ENCODE measurements around the gene MAST4.

The MAST4 gene

GRCh38 chr5:66769839-66770617 lies 173.8 kb downstream of the MAST4 start:
- FAIRE-seq (no peak), DNase-seq (ENCODE audit: insufficient read length, low spot score) (no peak)
- TF ChIP-seq PAX5 (IDR thresholded peaks at IDR 0.05; ENCODE audit: insufficient read depth, low read length, severe bottlenecking) (no peak), POLR2AphosphoS5 (IDR thresholded peaks at IDR 0.05; ENCODE audit: low read depth, low read length) (no peak), SPI1 (IDR thresholded peaks at IDR 0.05; ENCODE audit: low read depth, low read length) (no peak), POU2F2 (IDR thresholded peaks at IDR 0.05; ENCODE audit: low read depth, low read length) (no peak), TAF1 (IDR thresholded peaks at IDR 0.05; ENCODE audit: low read depth, low read length) (no peak), POLR2A (IDR thresholded peaks at IDR 0.05; ENCODE audit: low read depth, low read length) (no peak)

GRCh38 chr5:66777868-66778267 lies 181.7 kb downstream of the MAST4 start:
- TF ChIP-seq POLR2A (IDR thresholded peaks at IDR 0.05; ENCODE audit: low read depth, low read length) (no peak), TAF1 (IDR thresholded peaks at IDR 0.05; ENCODE audit: low read depth, low read length) (no peak), POU2F2 (IDR thresholded peaks at IDR 0.05; ENCODE audit: low read depth, low read length) (no peak), PAX5 (IDR thresholded peaks at IDR 0.05; ENCODE audit: insufficient read depth, low read length, severe bottlenecking) (no peak), POLR2AphosphoS5 (IDR thresholded peaks at IDR 0.05; ENCODE audit: low read depth, low read length) (no peak), SPI1 (IDR thresholded peaks at IDR 0.05; ENCODE audit: low read depth, low read length) (no peak)
- FAIRE-seq: no peak
- DNase-seq (ENCODE audit: insufficient read length, low spot score): no peak

GRCh38 chr5:66779528-66779927 lies 183.3 kb downstream of the MAST4 start:
- no peak for TF ChIP-seq SPI1 (IDR thresholded peaks at IDR 0.05; ENCODE audit: low read depth, low read length)
- TF ChIP-seq TAF1 (IDR thresholded peaks at IDR 0.05; ENCODE audit: low read depth, low read length): no peak
- TF ChIP-seq POLR2AphosphoS5 (IDR thresholded peaks at IDR 0.05; ENCODE audit: low read depth, low read length): no peak
- TF ChIP-seq PAX5 (IDR thresholded peaks at IDR 0.05; ENCODE audit: insufficient read depth, low read length, severe bottlenecking): no peak
- TF ChIP-seq POU2F2 (IDR thresholded peaks at IDR 0.05; ENCODE audit: low read depth, low read length): no peak
- TF ChIP-seq POLR2A (IDR thresholded peaks at IDR 0.05; ENCODE audit: low read depth, low read length): no peak
- DNase-seq (ENCODE audit: insufficient read length, low spot score): no peak
- no peak for FAIRE-seq

- TF ChIP-seq TAF1 (IDR thresholded peaks at IDR 0.05; ENCODE audit: low read depth, low read length) (no peak), POLR2AphosphoS5 (IDR thresholded peaks at IDR 0.05; ENCODE audit: low read depth, low read length) (no peak), PAX5 (IDR thresholded peaks at IDR 0.05; ENCODE audit: insufficient read depth, low read length, severe bottlenecking) (no peak), POU2F2 (IDR thresholded peaks at IDR 0.05; ENCODE audit: low read depth, low read length) (no peak), POLR2A (IDR thresholded peaks at IDR 0.05; ENCODE audit: low read depth, low read length) (no peak), SPI1 (IDR thresholded peaks at IDR 0.05; ENCODE audit: low read depth, low read length) (no peak)
- FAIRE-seq (no peak), DNase-seq (ENCODE audit: insufficient read length, low spot score) (no peak)
Observed at GRCh38 chr5:66788556-66788955, 192.4 kb downstream of the MAST4 start.

DNA sequence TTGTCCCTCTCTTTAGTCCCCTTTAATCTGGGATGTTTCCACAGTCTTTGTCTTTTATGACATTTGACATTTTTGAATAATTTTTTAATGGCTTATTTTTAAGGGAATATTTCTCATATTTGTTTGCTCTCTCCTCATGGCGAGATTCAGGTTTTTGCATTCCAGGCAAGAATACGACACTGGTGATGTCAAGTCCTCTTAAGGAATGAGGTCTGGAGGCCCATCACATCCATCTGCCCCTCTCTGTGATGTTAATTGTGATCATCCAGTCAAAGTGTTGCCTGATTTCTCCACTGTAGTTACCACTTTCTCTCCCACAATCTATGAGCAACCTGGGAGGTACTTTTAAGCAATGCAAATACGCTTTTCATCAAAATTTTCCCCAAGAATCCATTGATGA lies 193.2 kb downstream of the MAST4 start:
- FAIRE-seq (no peak), DNase-seq (ENCODE audit: insufficient read length, low spot score) (no peak)
- TF ChIP-seq PAX5 (IDR thresholded peaks at IDR 0.05; ENCODE audit: insufficient read depth, low read length, severe bottlenecking): no peak
- no peak for TF ChIP-seq POLR2AphosphoS5 (IDR thresholded peaks at IDR 0.05; ENCODE audit: low read depth, low read length)
- no peak for TF ChIP-seq POLR2A (IDR thresholded peaks at IDR 0.05; ENCODE audit: low read depth, low read length)
- TF ChIP-seq SPI1 (IDR thresholded peaks at IDR 0.05; ENCODE audit: low read depth, low read length): no peak
- TF ChIP-seq POU2F2 (IDR thresholded peaks at IDR 0.05; ENCODE audit: low read depth, low read length): no peak
- TF ChIP-seq TAF1 (IDR thresholded peaks at IDR 0.05; ENCODE audit: low read depth, low read length): no peak

GRCh38 chr5:66793049-66793448 lies 196.9 kb downstream of the MAST4 start:
- no peak for FAIRE-seq
- no peak for DNase-seq (ENCODE audit: insufficient read length, low spot score)
- TF ChIP-seq POLR2AphosphoS5 (IDR thresholded peaks at IDR 0.05; ENCODE audit: low read depth, low read length) (no peak), POU2F2 (IDR thresholded peaks at IDR 0.05; ENCODE audit: low read depth, low read length) (no peak), SPI1 (IDR thresholded peaks at IDR 0.05; ENCODE audit: low read depth, low read length) (no peak), POLR2A (IDR thresholded peaks at IDR 0.05; ENCODE audit: low read depth, low read length) (no peak), PAX5 (IDR thresholded peaks at IDR 0.05; ENCODE audit: insufficient read depth, low read length, severe bottlenecking) (no peak)

DNA sequence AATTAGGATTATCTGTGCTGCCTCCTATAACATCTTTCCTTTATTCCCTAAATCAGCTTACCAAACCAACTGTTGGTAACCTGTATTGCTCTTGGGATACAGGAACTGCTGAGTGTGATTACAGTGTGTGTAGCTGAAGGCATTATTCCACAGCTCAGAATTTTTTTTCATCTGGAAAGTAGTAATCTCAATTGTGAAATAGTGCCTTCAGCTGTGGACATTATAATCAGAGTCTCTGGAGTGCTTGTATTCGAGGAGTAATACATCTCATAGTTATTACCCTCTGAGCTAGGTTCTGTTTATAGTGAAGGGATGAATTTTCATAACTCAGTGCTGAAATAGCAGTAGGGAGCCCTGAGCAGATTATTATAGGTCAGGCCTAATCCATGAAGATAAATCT lies 199.5 kb downstream of the MAST4 start:
- FAIRE-seq: no peak
- DNase-seq (ENCODE audit: insufficient read length, low spot score): no peak
- TF ChIP-seq SPI1 (IDR thresholded peaks at IDR 0.05; ENCODE audit: low read depth, low read length) (no peak), POLR2AphosphoS5 (IDR thresholded peaks at IDR 0.05; ENCODE audit: low read depth, low read length) (no peak), POU2F2 (IDR thresholded peaks at IDR 0.05; ENCODE audit: low read depth, low read length) (no peak), POLR2A (IDR thresholded peaks at IDR 0.05; ENCODE audit: low read depth, low read length) (no peak), PAX5 (IDR thresholded peaks at IDR 0.05; ENCODE audit: insufficient read depth, low read length, severe bottlenecking) (no peak), TAF1 (IDR thresholded peaks at IDR 0.05; ENCODE audit: low read depth, low read length) (no peak)

DNA sequence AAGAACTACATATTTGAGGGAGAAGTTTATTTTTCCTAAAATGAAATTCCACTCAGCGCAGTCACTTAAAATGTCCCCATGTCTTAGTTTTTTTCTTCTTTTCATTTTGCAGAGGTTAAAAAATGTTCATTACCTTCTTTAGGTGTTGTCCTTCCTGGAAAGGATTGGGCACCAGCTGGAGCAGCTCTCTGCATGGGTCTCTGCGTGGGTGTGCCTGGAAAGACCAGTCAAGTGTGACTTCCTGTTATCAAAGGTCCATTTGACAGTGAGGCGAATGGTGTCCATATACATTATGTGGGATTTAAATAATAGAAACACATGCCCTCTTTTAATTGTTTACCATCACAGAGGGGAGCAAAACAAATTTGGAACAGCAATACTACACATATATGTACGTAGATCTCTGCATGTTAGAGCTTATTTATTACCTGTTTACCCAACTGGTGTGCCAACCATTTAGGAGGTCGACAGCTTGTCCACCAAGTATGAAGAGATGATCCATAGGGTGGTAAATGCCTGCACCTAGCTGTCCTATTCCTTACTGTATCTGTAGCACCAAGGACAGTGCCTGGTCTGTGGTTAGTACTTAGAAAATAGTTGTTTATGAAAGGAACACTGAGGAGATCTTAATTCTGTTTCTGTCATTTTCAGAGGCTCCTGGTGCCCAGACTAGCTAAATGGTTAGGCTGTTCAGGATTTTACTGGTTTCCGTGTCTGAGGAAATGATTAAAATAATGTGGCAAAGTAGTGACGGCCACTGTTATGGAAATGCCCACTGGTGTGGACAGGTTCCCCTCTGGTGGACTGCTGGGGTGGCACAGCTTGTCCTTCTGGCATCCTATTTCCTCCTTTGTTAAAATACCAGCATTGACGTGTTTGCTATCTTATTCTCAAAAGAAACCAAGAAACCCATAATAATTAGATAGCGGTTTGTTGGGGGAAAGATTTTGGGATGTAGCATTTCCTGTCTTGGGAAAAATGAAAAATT lies 200.4 kb downstream of the MAST4 start:
- TF ChIP-seq POLR2A (IDR thresholded peaks at IDR 0.05; ENCODE audit: low read depth, low read length): no peak
- FAIRE-seq: no peak
- DNase-seq (ENCODE audit: insufficient read length, low spot score): no peak

GRCh38 chr5:66802941-66803340 lies 206.7 kb downstream of the MAST4 start:
- no peak for TF ChIP-seq SPI1 (IDR thresholded peaks at IDR 0.05; ENCODE audit: low read depth, low read length)
- no peak for TF ChIP-seq PAX5 (IDR thresholded peaks at IDR 0.05; ENCODE audit: insufficient read depth, low read length, severe bottlenecking)
- no peak for TF ChIP-seq POLR2A (IDR thresholded peaks at IDR 0.05; ENCODE audit: low read depth, low read length)
- no peak for TF ChIP-seq TAF1 (IDR thresholded peaks at IDR 0.05; ENCODE audit: low read depth, low read length)
- TF ChIP-seq POU2F2 (IDR thresholded peaks at IDR 0.05; ENCODE audit: low read depth, low read length): no peak
- no peak for TF ChIP-seq POLR2AphosphoS5 (IDR thresholded peaks at IDR 0.05; ENCODE audit: low read depth, low read length)
- FAIRE-seq (no peak), DNase-seq (ENCODE audit: insufficient read length, low spot score) (no peak)

Data from GM12891 (cell line).